C4-2B (cell line): ENCODE measurements around the gene WFDC1.

ENCODE experiments used
- CTCF ChIP-seq: fragments of 450-650 bp; conservative IDR thresholded peaks from 2 replicates; pipeline ENCODE4 v1.5.1; 2017; ENCODE audit warnings: mild to moderate bottlenecking
- ZFX ChIP-seq: fragments of 450-650 bp; IDR thresholded peaks from 2 replicates; pipeline ENCODE4 v1.6.1; 2017

DNA sequence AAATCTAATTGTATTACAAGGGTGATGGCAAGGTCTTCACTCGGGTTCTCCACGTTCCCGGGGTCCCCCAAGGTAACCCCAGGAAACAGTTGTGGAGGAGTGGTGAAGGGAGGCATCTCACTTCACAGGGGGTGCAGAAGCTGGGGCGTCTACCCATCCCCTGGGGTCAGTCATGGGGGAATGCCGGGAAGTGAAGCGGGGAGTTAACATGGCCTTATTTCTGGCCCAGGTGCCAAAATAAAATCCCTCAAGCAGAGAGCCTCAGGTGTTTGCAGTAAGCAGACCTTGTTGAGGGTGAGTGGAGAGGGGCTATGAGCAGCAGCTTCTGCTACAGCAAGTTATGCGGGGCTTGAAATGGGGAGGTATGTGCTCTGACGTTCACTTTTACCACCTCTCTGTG lies 64.6 kb downstream of the WFDC1 start:
- TF ChIP-seq CTCF (no peak), ZFX (no peak)
